Stimulated activated CD4-positive, alpha-beta T cell treated with anti-CD3 and anti-CD28 coated beads, Interleukin-12 subunit alpha, Interleukin-12 subunit beta, amount 100 ng/mL, for 48 hours (primary cell): ENCODE results near the gene CD2AP.
"Not testable (repeated sequence)": the region's sequence is repeated elsewhere in the genome, so short reads cannot be mapped to it uniquely, and the experiment has no call there.

Experiments
- DNase-seq, 3 donors: peaks; one replicate each; pipeline ENCODE4 v3.0.0-alpha.2; 2020; ENCODE audit warnings: low read depth in 2 of 3, low spot score in 1 of 3

The CD2AP gene, protein sequence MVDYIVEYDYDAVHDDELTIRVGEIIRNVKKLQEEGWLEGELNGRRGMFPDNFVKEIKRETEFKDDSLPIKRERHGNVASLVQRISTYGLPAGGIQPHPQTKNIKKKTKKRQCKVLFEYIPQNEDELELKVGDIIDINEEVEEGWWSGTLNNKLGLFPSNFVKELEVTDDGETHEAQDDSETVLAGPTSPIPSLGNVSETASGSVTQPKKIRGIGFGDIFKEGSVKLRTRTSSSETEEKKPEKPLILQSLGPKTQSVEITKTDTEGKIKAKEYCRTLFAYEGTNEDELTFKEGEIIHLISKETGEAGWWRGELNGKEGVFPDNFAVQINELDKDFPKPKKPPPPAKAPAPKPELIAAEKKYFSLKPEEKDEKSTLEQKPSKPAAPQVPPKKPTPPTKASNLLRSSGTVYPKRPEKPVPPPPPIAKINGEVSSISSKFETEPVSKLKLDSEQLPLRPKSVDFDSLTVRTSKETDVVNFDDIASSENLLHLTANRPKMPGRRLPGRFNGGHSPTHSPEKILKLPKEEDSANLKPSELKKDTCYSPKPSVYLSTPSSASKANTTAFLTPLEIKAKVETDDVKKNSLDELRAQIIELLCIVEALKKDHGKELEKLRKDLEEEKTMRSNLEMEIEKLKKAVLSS

GRCh38 chr6:47477497-47478232, at the start of gene CD2AP:
TSS of gene CD2AP (plus strand) at chr6:47477789. CDS start at chr6:47478245, 456 bp downstream.
- DNase-seq = peak; percentile 74 to 78 (median 75)

- DNase-seq = no peak
Observed at GRCh38 chr6:47428288-47428687, 49.3 kb upstream of the CD2AP start.

DNA sequence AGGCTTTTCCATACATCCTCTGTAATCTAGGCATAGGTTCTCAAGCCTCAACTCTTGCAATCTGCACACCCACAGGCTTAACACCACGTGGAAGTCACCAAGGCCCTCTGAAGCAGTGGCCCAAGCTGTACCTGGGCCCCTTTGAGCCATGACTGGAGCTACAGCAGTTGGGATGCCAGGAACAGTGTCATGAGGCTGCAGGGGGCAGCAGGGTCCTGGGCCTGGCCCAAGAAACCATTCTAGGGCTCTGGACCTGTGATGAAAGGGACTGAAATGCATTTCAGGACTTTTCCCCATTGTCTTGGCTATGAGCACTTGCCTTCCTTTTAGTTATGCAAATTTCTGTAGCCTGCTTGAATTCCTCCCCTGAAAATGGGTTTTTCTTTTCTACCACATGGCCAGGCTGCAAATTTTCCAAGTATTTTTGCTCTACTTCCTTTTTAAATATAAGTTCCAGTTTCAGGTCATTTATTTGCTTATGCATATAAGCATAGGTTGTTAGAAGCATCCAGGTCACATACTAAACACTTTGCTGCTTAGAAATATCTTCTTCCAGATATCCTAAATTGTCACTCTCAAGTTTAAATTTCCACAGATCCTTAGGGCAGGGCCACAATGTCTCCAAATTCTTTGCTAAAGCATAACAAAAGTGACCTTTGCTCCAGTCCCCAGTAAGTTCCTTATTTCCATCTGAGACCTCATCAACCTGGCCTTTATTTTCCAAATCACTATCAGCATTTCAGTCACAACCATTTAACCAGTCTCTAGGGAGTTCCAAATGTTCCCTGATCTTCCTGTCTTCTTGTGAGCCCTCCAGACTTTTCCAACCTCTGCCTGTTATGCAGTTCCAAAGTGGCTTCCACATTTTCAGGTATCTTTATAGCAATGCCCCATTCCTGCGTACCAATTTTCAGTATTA, 48.6 kb upstream of the CD2AP start:
- no peak for DNase-seq

- no peak for DNase-seq
Observed at GRCh38 chr6:47434372-47435253, 43.0 kb upstream of the CD2AP start.

- DNase-seq = no peak
Observed at GRCh38 chr6:47435254-47435612, 42.4 kb upstream of the CD2AP start.

GRCh38 chr6:47437592-47437991, 40.0 kb upstream of the CD2AP start:
- DNase-seq = no peak

GRCh38 chr6:47438481-47439347, 38.9 kb upstream of the CD2AP start:
- DNase-seq = no peak

GRCh38 chr6:47439348-47439668, 38.3 kb upstream of the CD2AP start:
- DNase-seq = no peak

GRCh38 chr6:47440719-47441118, 36.9 kb upstream of the CD2AP start:
- no peak for DNase-seq

DNA sequence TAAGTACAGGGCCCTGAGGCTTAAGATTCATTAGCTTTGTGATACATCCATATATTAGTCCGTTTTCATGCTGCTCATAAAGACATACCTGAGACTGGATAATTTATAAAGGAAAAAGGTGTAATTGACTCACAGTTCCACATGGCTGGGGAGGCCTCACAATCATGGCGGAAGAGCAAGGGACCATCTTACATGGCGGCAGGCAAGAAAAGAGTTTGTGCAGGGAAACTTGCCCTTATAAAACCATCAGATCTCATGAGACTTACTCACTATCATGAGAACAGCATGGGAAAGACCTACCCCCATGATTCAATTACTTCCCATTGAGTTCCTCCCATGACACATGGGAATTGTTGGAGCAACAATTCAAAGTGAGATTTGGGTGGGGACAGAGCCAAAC, 32.6 kb upstream of the CD2AP start:
- DNase-seq = not testable (repeated sequence)

DNA sequence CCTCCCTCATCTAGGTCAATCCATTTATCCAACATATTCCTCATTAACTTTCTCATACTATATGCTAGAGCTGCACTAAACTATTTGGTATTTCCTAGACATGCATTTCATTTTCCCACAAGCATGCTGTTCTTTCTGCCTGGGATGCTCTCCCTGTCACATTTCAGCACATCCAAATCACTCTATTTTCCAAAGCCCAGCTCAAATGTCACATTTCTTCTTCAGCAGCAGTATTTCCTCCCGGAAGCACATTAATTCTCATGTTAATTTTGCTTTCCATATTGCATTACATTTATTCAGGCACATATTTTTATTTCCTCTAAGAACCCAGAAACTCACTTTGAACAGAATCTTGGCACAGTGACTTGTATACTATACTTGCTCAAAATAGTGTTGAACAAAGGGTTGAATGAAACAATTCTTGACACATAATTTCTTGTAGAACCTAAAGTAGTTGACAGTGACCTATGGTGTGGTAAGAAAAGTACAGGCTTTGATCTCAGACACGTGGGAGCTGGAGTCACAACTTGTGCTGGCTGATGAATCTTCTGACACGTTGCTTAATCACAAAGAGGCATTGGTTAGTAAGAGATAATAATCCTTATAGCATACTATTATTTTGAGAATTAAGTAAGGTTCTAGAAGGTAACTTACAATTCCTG, 30.8 kb upstream of the CD2AP start:
- no peak for DNase-seq

DNA sequence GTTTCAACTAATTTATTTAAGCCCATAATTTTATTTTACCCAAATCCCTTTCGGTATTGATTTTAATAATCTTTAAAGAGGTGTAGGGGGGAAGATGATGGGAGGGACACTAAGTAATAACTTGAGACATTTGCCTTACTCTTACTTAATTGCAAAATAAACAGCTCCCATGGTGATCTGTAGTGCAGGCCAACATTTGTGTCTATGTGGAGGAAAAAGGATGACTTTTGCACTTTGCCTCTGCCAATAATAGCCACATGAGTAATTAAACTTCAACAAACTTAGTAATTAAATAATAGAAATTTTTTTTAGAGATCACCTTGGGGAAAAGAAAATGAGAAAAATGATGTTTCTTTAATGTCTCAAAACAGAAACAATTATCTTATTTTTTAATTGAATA, 29.9 kb upstream of the CD2AP start:
- DNase-seq = no peak

DNA sequence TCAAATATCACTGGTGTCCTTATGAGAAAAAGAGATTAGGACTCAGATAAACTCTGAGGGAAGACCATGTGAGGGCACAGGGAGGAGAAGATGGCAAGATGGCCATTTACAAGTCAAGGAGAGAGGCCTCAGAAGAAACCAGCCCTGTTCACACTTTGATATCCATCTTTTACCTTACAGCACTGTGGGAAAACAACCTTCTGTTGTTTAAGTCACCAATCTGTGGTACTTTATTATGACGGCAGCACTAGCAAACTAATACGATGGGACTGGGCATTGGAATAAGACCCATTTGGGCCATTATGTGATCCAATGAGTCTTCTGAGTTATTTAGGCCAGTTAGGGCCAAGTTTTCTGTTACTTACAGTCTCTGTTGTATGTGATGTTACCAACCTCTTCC, 26.4 kb upstream of the CD2AP start:
- no peak for DNase-seq

DNA sequence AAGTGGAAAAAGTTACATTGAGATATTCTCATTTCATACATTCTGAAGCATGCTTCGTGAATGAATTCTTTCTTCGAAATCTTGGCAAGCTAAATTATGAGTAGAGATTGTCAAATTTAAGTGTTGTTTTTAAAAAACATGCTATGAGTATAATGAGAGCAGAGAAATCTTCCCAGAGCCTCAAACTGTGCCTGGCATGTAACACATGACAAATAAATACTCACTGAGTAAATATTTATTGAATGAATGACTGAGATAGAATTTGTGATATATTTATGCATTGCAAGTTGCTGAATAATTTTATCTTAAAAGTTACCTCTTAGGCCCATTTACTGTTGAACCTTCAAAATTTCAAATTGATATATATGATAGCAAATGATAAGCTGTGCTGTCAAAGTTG, 24.7 kb upstream of the CD2AP start:
- no peak for DNase-seq

- no peak for DNase-seq
Observed at GRCh38 chr6:47453372-47453936, 24.1 kb upstream of the CD2AP start.

DNA sequence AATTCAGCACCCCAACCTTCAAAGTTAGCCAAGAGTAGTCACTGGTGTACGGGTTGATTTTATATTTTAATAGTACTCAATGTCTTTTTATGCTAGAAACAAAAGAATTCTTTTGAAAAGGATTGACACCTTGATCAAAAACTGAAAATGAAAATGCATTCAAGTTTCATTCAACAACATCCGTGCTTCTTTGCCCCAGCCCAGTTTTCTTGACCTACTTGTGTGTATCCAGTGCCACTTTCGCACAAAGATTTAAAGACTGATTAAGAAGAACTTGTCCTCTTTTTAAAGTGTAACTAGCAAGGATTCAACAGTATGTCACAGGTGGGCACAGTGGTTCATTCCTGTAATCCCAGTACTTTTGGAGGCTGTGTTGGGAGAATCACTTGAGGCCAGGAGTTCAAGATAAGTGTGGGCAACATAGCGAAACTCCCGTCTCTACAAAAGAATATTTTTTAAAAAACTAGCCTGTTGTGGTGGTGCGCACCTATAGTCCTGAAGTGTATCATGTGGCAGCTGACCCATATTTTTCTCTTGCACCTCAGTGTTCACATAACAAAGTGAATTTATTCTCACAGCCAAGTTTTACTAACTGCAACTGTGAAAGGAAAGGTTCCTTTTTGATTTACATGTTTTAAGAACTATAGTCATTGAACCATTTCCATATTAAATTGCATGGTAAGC, 22.7 kb upstream of the CD2AP start:
- DNase-seq = no peak

DNA sequence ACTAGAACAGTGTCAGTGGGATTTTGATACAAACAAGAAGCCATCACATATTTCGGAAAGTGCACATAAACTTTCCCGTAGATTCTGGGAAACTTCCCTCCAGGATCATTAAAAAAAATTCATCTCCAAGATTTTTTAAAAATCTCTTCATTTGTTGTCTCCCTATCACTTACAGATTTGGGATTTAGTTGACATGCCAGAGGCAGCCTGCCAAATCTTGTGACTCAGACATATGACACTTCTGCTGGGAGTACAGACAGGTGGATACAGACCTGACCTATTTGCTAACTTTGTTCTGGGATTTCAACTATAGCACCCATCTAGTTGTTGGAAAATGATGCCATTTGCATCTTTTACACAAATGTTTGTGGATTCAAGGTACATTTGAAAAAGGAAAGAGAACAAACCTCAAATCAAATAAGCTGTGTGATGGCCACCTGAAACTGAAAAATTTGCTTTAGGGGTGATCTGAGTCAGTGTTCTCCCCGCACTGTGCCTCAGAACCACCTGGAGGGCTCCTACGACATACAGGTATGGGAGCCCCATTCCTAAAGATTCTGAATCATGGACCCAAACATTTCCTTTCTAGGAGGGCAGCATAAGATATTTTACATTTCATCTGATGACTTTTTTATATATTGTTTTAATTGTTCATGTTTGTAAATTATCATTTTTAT, 21.9 kb upstream of the CD2AP start:
- no peak for DNase-seq
